Keratinocyte (primary cell): ENCODE results near the gene AGRN.
"Not testable (repeated sequence)": the region's sequence is repeated elsewhere in the genome, so short reads cannot be mapped to it uniquely, and the experiment has no call there.

Source experiments
- EZH2 ChIP-seq: IDR thresholded peaks from one replicate; pipeline ENCODE4 v1.6.1; 2012; ENCODE audit warnings: inconsistent platforms, mild to moderate bottlenecking, low read length, moderate library complexity
- TF ChIP-seq, protein P1 (sequence below), 3 experiments: IDR thresholded peaks in 1 of 3; conservative IDR thresholded peaks in 1 of 3; optimal IDR thresholded peaks in 1 of 3; 2 replicates in 2 of 3; 3 replicates in 1 of 3; pipeline versions ENCODE3 to v1.5.1; 2011; ENCODE audit warnings: low read length in 3 of 3, mild to moderate bottlenecking in 3 of 3, moderate library complexity in 2 of 3, control low read depth in 1 of 3, inconsistent platforms in 1 of 3; ENCODE audit not compliant: insufficient read depth in 2 of 3; ENCODE audit errors: extremely low read depth in 1 of 3

DNA sequence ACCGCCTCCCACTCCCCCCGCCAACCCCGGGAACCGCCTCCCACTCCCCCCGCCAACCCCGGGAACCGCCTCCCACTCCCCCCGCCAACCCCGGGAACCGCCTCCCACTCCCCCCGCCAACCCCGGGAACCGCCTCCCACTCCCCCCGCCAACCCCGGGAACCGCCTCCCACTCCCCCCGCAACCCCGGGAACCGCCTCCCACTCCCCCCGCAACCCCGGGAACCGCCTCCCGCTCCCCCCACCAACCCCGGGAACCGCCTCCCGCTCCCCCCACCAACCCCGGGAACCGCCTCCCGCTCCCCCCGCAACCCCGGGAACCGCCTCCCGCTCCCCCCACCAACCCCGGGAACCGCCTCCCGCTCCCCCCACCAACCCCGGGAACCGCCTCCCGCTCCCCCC, 43.1 kb upstream of the AGRN start:
- TF ChIP-seq, protein P1, sequence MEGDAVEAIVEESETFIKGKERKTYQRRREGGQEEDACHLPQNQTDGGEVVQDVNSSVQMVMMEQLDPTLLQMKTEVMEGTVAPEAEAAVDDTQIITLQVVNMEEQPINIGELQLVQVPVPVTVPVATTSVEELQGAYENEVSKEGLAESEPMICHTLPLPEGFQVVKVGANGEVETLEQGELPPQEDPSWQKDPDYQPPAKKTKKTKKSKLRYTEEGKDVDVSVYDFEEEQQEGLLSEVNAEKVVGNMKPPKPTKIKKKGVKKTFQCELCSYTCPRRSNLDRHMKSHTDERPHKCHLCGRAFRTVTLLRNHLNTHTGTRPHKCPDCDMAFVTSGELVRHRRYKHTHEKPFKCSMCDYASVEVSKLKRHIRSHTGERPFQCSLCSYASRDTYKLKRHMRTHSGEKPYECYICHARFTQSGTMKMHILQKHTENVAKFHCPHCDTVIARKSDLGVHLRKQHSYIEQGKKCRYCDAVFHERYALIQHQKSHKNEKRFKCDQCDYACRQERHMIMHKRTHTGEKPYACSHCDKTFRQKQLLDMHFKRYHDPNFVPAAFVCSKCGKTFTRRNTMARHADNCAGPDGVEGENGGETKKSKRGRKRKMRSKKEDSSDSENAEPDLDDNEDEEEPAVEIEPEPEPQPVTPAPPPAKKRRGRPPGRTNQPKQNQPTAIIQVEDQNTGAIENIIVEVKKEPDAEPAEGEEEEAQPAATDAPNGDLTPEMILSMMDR (optimal IDR thresholded peaks at IDR 0.05 in 1 of 3, IDR thresholded peaks at IDR 0.05 in 1 of 3, conservative IDR thresholded peaks at IDR 0.05 in 1 of 3; ENCODE audit: extremely low read depth in 1 of 3, insufficient read depth in 2 of 3, low read length in 3 of 3): not testable (repeated sequence)
- TF ChIP-seq EZH2: not testable (repeated sequence)
